MM.1S (cell line): ENCODE measurements around the gene ANKS1B.

Experiments
- DNase-seq: peaks from one replicate; pipeline ENCODE4 v3.0.0-alpha.2; 2015
- H2AFZ ChIP-seq: fragments of 300-600 bp; sonication (generic); 2 replicates; pipeline ENCODE4 v1.6.0; 2016; ENCODE audit warnings: antibody characterized with exemption, low read length
- H3F3A ChIP-seq: fragments of 300-600 bp; sonication (generic); 2 replicates; pipeline ENCODE4 v1.6.1; 2016; ENCODE audit warnings: mild to moderate bottlenecking, antibody characterized with exemption, low read length, moderate library complexity, mixed read lengths; ENCODE audit not compliant: insufficient read depth
- H3K27ac ChIP-seq: fragments of 300-600 bp; sonication (generic); 2 replicates; pipeline ENCODE4 v1.5.1; 2016; ENCODE audit warnings: mild to moderate bottlenecking, low read length
- H3K27me3 ChIP-seq: fragments of 300-600 bp; sonication (generic); replicated peaks from 2 replicates; pipeline ENCODE4 v1.6.0; 2016; ENCODE audit warnings: low read length; ENCODE audit not compliant: insufficient read depth
- H3K36me3 ChIP-seq: fragments of 300-600 bp; sonication (generic); replicated peaks from 2 replicates; pipeline ENCODE4 v1.6.1; 2016; ENCODE audit warnings: mild to moderate bottlenecking, low read length, mixed read lengths; ENCODE audit not compliant: insufficient read depth
- H3K4me1 ChIP-seq: fragments of 300-600 bp; sonication (generic); 2 replicates; pipeline ENCODE4 v1.6.1; 2016; ENCODE audit warnings: low read length, mixed read lengths
- H3K4me2 ChIP-seq: fragments of 300-600 bp; sonication (generic); 2 replicates; pipeline ENCODE4 v1.6.0; 2016; ENCODE audit warnings: low read depth, low read length
- H3K4me3 ChIP-seq: fragments of 300-600 bp; sonication (generic); 2 replicates; pipeline ENCODE4 v1.5.1; 2016; ENCODE audit warnings: low read length, mixed read lengths
- H3K79me2 ChIP-seq: fragments of 300-600 bp; sonication (generic); 2 replicates; pipeline ENCODE4 v1.6.1; 2016; ENCODE audit warnings: mixed run types, low read length, mixed read lengths
- H3K9ac ChIP-seq: fragments of 300-600 bp; sonication (generic); 2 replicates; pipeline ENCODE4 v1.6.1; 2016; ENCODE audit warnings: low read length, mixed read lengths
- H3K9me2 ChIP-seq: fragments of 300-600 bp; sonication (generic); replicated peaks from 2 replicates; pipeline ENCODE4 v1.6.1; 2016; ENCODE audit warnings: mild to moderate bottlenecking, low read length, mixed read lengths; ENCODE audit not compliant: insufficient read depth
- H3K9me3 ChIP-seq: fragments of 300-600 bp; sonication (generic); replicated peaks from 2 replicates; pipeline ENCODE4 v1.6.1; 2016; ENCODE audit warnings: mild to moderate bottlenecking, low read length, mixed read lengths; ENCODE audit not compliant: insufficient read depth
- H4K20me1 ChIP-seq: fragments of 300-600 bp; sonication (generic); 2 replicates; pipeline ENCODE4 v1.6.1; 2016; ENCODE audit warnings: mild to moderate bottlenecking, low read length, moderate library complexity, mixed read lengths; ENCODE audit not compliant: insufficient read depth
- CTCF ChIP-seq: fragments of 300-600 bp; sonication (generic); IDR thresholded peaks from 2 replicates; pipeline ENCODE4 v1.5.1; 2016; ENCODE audit warnings: antibody characterized with exemption, low read length, mixed read lengths
- EZH2 ChIP-seq: fragments of 300-600 bp; sonication (generic); optimal IDR thresholded peaks from 2 replicates; pipeline ENCODE3; 2017; ENCODE audit warnings: low read depth, mild to moderate bottlenecking, antibody characterized with exemption, low read length, mixed read lengths
- EZH2phosphoT487 ChIP-seq: fragments of 300-600 bp; sonication (generic); IDR thresholded peaks from 2 replicates; pipeline ENCODE4 v1.6.1; 2018; ENCODE audit warnings: antibody characterized with exemption, low read length

ANKS1B gene

GRCh38 chr12:98948343-98948949 lies 1036.3 kb downstream of the ANKS1B start:
- no peaks in the 10 kb centered on the region for H4K20me1 ChIP-seq
- no peaks in the 10 kb centered on the region for H3K4me1 ChIP-seq
- no peaks in the 10 kb centered on the region for H3K9me2 ChIP-seq
- no peak overlapping the region for H3K9ac ChIP-seq
- H2AFZ ChIP-seq = no peak overlapping the region
- H3K27ac ChIP-seq = no peak overlapping the region
- H3K9me3 ChIP-seq = no peaks in the 10 kb centered on the region
- H3K4me3 ChIP-seq = no peak overlapping the region
- TF ChIP-seq CTCF (no peak), EZH2phosphoT487 (no peak), EZH2 (no peak)
- H3K4me2 ChIP-seq = no peak overlapping the region
- no peaks in the 10 kb centered on the region for H3K27me3 ChIP-seq
- H3K36me3 ChIP-seq = no peaks in the 10 kb centered on the region
- H3K79me2 ChIP-seq = no peaks in the 10 kb centered on the region
- no peak for DNase-seq
- no peaks in the 10 kb centered on the region for H3F3A ChIP-seq

- Histone ChIP-seq H3K4me3 (no peak overlapping the region), H3K36me3 (no peaks in the 10 kb centered on the region), H3K9me3 (no peaks in the 10 kb centered on the region), H3K27ac (no peak overlapping the region), H4K20me1 (no peaks in the 10 kb centered on the region), H2AFZ (no peak overlapping the region), H3F3A (no peaks in the 10 kb centered on the region), H3K4me1 (no peaks in the 10 kb centered on the region), H3K79me2 (no peaks in the 10 kb centered on the region), H3K9me2 (no peaks in the 10 kb centered on the region), H3K27me3 (no peaks in the 10 kb centered on the region), H3K4me2 (no peak overlapping the region), H3K9ac (no peak overlapping the region)
- TF ChIP-seq CTCF (no peak), EZH2 (no peak), EZH2phosphoT487 (no peak)
- no peak for DNase-seq
Measured at GRCh38 chr12:98945864-98946263, 1038.9 kb downstream of the ANKS1B start.

GRCh38 chr12:98939926-98940325 lies 1044.8 kb downstream of the ANKS1B start:
- no peak for DNase-seq
- Histone ChIP-seq H3K4me1 (no peaks in the 10 kb centered on the region), H3K27ac (no peak overlapping the region)

More at GRCh38 chr12:98939926-98940325, 1044.8 kb downstream of the ANKS1B start:
- Histone ChIP-seq H3K9me2 (no peaks in the 10 kb centered on the region), H3K27me3 (no peaks in the 10 kb centered on the region), H3F3A (no peaks in the 10 kb centered on the region), H3K9ac (no peak overlapping the region), H4K20me1 (no peaks in the 10 kb centered on the region), H2AFZ (no peak overlapping the region), H3K4me3 (no peak overlapping the region), H3K4me2 (no peak overlapping the region), H3K36me3 (no peaks in the 10 kb centered on the region), H3K79me2 (no peaks in the 10 kb centered on the region), H3K9me3 (no peaks in the 10 kb centered on the region)
- TF ChIP-seq CTCF = no peak
- TF ChIP-seq EZH2 = no peak
- TF ChIP-seq EZH2phosphoT487 = no peak
